Medulla oblongata (tissue), 1 donor: Measurements from ENCODE around the gene TPD52L1.

ENCODE experiments used
- DNase-seq: peaks from one replicate; pipeline ENCODE4 v3.0.0-alpha.2; 2015; ENCODE audit errors: extremely low spot score

TPD52L1 gene

DNA sequence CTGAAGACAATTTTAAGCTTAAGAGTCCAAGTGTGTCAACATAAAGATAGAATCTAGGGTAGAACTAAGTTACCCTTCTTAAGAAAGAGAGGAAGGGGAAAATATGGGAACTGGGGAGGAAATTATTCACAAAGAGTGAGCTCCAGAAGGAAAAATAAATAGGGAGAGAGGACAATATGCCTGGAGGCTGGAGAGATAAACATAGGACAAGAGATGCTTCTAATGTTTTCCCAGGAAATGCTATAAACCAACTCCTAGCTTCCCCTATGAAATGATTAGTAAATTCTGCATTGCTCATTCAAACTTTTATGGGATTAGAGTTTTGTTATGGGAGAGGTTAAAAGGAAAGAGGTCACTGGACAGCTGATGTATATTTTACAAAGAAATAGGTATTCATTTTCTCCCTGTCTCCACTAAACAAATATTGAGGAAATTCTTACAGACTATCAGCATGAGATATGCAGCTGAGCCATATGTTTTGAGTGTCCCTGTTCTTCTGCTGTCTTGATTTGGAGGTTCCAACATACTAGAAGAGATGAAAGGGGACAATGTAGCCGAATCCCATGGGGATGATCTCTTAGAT, 22.0 kb downstream of the TPD52L1 start:
- DNase-seq: no peak

- no peak for DNase-seq
Observed at GRCh38 chr6:125182237-125183008, 28.9 kb downstream of the TPD52L1 start.

GRCh38 chr6:125183391-125183790, 29.8 kb downstream of the TPD52L1 start:
- no peak for DNase-seq

DNA sequence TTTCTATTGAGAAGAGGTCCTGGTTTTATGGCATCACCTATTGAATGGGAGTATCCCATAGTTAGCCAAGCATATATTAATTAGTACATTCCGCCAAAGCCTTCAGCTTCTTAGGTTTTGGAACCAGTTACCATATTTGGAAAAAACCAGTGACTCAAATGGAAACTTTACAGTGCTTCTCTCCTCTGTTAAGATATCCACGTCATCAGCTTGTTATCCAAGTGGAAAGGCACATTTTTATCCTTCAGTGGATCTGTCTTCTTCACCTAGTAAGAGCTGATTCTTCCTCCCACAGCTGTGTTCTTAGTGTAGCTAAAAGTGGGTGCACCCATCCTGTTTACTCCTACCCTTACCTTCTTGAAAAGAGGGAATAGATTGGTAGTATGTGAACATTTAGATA, 34.5 kb downstream of the TPD52L1 start:
- no peak for DNase-seq

DNA sequence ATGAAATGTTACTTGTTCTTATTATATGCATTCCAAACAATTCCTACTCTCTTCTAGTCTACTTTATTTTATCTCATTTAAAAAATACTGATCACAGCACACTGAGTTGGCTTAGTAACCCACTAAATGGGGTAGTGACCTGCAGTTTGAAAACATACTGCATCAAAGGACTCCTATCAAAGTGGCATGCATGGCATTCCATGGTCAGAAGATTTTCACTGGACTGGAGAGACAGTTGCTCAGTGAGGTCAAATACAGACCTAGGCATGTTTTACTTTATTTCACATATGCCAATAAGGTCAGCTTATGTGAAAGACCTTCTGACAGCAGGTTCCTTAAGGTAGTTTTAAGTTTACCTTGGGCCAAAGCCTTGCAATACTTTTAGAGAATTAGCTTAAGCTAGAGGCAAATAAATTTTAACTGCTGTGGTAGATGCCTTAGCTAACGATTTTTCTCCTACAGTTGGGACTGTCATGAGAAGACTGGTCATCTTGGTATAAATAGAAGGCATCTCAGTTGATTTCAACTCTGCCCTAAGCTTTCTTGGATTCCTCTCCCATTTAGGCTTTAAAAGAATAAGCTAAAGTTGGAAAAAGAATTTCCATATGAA, 35.1 kb downstream of the TPD52L1 start:
- no peak for DNase-seq

GRCh38 chr6:125189494-125189893, 35.9 kb downstream of the TPD52L1 start:
- DNase-seq: no peak

DNA sequence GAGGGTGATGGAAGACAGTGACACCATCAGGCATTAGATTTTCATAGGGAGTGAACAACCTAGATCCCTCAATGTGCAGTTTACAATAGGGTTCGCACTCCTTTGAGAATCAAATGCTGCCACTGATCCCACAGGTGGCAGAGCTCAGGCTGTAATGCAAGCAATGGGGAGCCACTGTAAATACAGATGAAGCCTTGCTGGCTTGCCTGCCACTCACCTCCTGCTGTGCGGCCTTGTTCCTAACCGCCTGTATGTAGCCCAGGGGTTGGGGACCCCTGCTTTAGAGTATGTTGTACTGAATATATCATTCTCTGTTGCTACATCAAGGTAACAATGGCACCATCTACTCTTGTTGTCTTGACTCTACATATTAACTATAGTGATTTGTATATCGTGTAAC, 37.1 kb downstream of the TPD52L1 start:
- DNase-seq: no peak

- peak; percentile 24 for DNase-seq
Observed at GRCh38 chr6:125191916-125192609, 38.5 kb downstream of the TPD52L1 start.

DNA sequence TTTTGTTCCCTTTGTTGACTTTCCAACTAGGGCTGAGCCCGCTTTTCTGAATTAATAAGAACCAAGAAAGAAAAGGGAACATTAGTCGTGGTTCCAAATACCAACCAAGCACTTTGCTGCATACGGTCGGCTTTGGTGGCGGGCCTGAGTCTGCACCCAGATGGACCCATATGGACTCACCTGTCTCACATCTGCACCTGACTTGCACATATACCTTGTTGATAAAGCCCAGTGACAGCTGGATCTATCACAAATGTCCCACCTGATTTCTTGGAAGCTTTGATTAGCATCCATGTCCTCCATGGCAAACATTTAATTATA, 39.0 kb downstream of the TPD52L1 start:
- DNase-seq: no peak

- DNase-seq: no peak
Observed at GRCh38 chr6:125193208-125193607, 39.6 kb downstream of the TPD52L1 start.

- DNase-seq: no peak
Observed at GRCh38 chr6:125194941-125195340, 41.4 kb downstream of the TPD52L1 start.

- DNase-seq: no peak
Observed at GRCh38 chr6:125195526-125195925, 42.0 kb downstream of the TPD52L1 start.

DNA sequence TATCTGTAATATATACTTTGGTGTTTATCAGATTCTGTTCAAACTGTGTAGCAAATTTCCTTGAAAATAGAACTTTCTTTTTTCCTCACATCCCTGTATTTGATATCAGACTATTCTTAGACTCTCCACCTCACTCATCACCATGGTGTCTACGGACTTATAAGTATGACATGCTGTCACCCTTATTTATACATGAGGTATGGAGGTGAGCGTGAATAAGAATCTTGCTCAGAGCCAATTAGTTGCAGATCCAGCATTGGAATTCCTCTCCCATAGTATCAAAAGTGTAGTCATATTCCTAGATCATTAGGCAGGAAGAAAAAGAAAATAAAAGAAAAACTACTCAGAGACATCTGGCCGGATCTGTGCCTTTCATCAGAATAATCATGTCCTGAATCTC, 43.0 kb downstream of the TPD52L1 start:
- no peak for DNase-seq

- DNase-seq: peak; percentile 28
Observed at GRCh38 chr6:125197795-125198269, 44.3 kb downstream of the TPD52L1 start.

GRCh38 chr6:125198398-125198937, 44.9 kb downstream of the TPD52L1 start:
- no peak for DNase-seq

DNA sequence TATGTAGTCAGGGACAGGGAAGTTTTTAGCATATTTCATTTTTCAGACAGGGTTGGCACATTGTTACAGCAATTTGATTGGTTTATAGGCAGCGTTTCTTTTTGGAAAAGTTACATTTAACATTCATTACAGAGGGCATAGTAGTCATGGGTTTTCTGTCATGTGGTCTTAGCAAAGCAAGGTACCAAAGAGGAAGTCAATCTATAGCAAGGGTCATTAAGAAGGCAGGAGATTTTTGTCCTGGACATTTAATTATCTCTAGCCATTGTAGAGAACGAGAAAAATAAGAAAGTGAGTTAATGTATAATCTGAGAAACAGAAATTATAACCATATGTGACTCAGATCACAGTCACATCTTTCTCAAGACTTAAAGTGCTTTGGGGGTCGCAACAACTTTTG, 47.4 kb downstream of the TPD52L1 start:
- DNase-seq: no peak

- peak; percentile 48 for DNase-seq
Observed at GRCh38 chr6:125201961-125202729, 48.6 kb downstream of the TPD52L1 start.

GRCh38 chr6:125203395-125203794, 49.8 kb downstream of the TPD52L1 start:
- DNase-seq: no peak

DNA sequence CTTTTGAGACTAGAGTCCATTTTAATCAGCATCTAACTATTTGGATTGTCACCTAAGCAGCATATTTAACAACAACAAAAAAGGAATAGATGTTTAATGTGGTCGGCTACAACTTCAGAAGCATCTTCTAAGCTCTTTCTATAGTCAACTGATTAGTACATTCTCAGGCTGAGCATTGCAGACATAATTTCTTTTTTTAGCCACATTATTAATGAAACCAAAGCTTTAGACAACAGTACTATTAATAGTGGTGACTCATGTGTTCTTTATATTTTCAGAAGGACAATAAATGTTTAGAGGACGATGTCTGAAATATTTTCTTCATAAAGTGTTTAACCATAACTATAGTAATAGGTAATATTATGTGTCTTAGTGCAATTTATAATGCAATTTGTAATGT, 52.4 kb downstream of the TPD52L1 start:
- no peak for DNase-seq

GRCh38 chr6:125206389-125206788, 52.8 kb downstream of the TPD52L1 start:
- no peak for DNase-seq

DNA sequence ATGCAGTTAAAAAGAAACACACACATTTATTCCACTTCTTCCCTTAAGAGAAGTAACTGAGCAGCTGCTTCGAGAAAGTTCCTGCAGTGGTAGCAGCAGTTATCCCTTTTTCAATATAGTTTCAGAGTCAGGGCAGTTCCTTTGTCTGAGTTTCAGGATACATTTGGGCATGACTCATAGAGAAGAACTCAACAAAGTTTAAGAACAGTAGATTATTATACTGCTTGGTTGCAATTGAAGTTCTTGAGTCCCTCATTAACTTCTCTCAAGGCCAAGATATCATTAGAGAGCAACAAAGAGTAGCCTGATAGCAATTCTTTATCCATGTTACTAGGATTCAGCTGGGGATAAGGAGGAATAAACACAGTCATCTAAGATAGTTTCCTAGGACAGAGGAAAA, 54.4 kb downstream of the TPD52L1 start:
- DNase-seq: no peak
